Measurements from ENCODE around the gene GRK5. TPM values are rescaled to one million over a fixed set of nuclear protein-coding genes. Genes with fewer than 3 reads are reported as not detected.

Gene GRK5
- total and polyA plus RNA-seq, 9 of the 15 experiments (the other 6 are each of a cell fraction or from before 2014, with no cell fraction given): 0.46 to 0.83 (median 0.67) TPM; not detected in 2

GRCh38 chr10:119336599-119336998, 129.2 kb downstream of the GRK5 start (continued):
- TF ChIP-seq MEF2A (IDR thresholded peaks at IDR 0.05; ENCODE audit: control insufficient read depth, low read depth, low read length) (no peak), NCOA2 (IDR thresholded peaks at IDR 0.05; ENCODE audit: partially characterized antibody in 2 of 2) (no peak), BMI1 (IDR thresholded peaks at IDR 0.05; ENCODE audit: low read length) (no peak), TOE1 (IDR thresholded peaks at IDR 0.05; ENCODE audit: borderline replicate concordance) (no peak), TOE1 (CRISPR knock-in tag; IDR thresholded peaks at IDR 0.05; ENCODE audit: borderline replicate concordance, low read depth) (no peak), CREM (IDR thresholded peaks at IDR 0.05; ENCODE audit: low read depth) (peak; percentile 54), ATF3 (IDR thresholded peaks at IDR 0.05) (no peak), ATF3 (CRISPR knock-in tag; conservative IDR thresholded peaks at IDR 0.05) (no peak), NR3C1 (CRISPR knock-in tag; IDR thresholded peaks at IDR 0.05) (no peak), MAFK (IDR thresholded peaks at IDR 0.05; ENCODE audit: low read length) (no peak), CREB1 (IDR thresholded peaks at IDR 0.05) (0 out of 2 replicates have a peak, but pooled peaks have one; percentile 24), CREB1 (CRISPR knock-in tag; IDR thresholded peaks at IDR 0.05) (no peak), ZNF263 (CRISPR knock-in tag; IDR thresholded peaks at IDR 0.05; ENCODE audit: borderline replicate concordance) (no peak), ZNF586 (CRISPR knock-in tag; conservative IDR thresholded peaks at IDR 0.05) (no peak), KLF1 (tag; IDR thresholded peaks at IDR 0.05) (no peak), ZNF12 (CRISPR knock-in tag; IDR thresholded peaks at IDR 0.05) (no peak), KDM2B (CRISPR knock-in tag; IDR thresholded peaks at IDR 0.05) (no peak), CBFA2T3 (IDR thresholded peaks at IDR 0.05) (peak; percentile 45), CBFA2T2 (conservative IDR thresholded peaks at IDR 0.05) (0 out of 2 replicates have a peak, but pooled peaks have one; percentile 10), RNF219 (CRISPR knock-in tag; IDR thresholded peaks at IDR 0.05) (no peak), ZNF146 (CRISPR knock-in tag; IDR thresholded peaks at IDR 0.05; ENCODE audit: unreplicated experiment) (no peak), ATF7 (IDR thresholded peaks at IDR 0.05) (no peak)
- TF ChIP-seq, protein P1, sequence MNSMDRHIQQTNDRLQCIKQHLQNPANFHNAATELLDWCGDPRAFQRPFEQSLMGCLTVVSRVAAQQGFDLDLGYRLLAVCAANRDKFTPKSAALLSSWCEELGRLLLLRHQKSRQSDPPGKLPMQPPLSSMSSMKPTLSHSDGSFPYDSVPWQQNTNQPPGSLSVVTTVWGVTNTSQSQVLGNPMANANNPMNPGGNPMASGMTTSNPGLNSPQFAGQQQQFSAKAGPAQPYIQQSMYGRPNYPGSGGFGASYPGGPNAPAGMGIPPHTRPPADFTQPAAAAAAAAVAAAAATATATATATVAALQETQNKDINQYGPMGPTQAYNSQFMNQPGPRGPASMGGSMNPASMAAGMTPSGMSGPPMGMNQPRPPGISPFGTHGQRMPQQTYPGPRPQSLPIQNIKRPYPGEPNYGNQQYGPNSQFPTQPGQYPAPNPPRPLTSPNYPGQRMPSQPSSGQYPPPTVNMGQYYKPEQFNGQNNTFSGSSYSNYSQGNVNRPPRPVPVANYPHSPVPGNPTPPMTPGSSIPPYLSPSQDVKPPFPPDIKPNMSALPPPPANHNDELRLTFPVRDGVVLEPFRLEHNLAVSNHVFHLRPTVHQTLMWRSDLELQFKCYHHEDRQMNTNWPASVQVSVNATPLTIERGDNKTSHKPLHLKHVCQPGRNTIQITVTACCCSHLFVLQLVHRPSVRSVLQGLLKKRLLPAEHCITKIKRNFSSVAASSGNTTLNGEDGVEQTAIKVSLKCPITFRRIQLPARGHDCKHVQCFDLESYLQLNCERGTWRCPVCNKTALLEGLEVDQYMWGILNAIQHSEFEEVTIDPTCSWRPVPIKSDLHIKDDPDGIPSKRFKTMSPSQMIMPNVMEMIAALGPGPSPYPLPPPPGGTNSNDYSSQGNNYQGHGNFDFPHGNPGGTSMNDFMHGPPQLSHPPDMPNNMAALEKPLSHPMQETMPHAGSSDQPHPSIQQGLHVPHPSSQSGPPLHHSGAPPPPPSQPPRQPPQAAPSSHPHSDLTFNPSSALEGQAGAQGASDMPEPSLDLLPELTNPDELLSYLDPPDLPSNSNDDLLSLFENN (IDR thresholded peaks at IDR 0.05; ENCODE audit: low read depth in 2 of 2, low read length in 2 of 2): no peak

Measured in K562 (cell line).